CD4-positive, alpha-beta T cell treated with Interleukin-12 subunit alpha and Interleukin-12 subunit beta, for 1 hour (primary cell): ENCODE data around the gene MACO1.

Source experiments
- DNase-seq: peaks from one replicate; pipeline ENCODE4 v3.0.0-alpha.2; 2020

MACO1 gene

DNA sequence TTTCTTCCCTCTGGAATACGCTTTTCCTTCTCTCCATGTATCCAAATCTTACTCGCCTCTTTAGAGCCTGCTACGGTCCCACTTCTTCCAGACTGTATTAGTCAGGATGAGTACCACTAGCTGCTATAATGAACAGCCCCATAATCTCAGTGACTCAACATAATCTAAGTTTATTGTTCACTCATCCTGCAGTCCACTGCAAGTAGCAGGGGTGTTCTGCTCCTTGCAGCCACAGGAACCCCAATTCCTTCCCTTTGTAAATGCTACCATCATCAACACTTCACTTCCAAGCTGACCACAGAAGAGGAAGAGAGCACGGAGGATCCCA lies 94.6 kb downstream of the MACO1 start:
- no peak for DNase-seq

- no peak for DNase-seq
Observed at GRCh38 chr1:25526753-25527152, 96.1 kb downstream of the MACO1 start.

- no peak for DNase-seq
Observed at GRCh38 chr1:25527226-25527846, 96.6 kb downstream of the MACO1 start.

DNA sequence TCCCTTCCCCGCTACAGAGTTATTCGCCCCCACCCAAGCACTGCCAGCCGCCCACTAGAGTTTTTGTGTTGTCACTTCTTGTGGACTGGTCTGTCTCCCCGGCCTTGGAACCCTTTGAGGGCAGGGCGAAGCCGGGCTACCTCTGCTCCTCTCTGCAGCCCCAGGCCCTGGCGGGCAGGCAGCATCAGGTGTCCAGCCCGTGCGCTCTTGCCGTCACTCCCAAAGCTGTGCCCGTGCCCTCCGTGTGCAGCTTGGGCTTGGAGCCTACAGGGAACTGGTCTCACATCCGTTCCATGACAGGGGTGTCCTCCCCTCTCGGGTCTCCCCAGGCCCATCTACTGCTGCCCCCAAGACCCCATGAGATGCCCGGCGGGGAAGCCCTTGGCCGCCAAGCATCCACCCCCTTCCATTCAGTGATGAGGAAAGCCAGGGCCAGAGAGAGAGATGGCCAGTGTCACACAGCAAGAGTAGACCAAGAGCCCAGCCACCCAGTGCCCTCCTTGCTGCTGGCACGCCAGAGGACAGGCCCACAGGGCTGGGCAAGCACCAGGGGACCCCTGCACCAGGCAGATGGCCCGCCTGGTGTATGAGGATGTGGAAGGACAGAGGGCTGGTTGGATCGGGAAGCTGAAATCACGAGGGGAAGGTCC lies 97.4 kb downstream of the MACO1 start:
- no peak for DNase-seq

GRCh38 chr1:25528881-25529517 lies 98.3 kb downstream of the MACO1 start:
- no peak for DNase-seq

DNA sequence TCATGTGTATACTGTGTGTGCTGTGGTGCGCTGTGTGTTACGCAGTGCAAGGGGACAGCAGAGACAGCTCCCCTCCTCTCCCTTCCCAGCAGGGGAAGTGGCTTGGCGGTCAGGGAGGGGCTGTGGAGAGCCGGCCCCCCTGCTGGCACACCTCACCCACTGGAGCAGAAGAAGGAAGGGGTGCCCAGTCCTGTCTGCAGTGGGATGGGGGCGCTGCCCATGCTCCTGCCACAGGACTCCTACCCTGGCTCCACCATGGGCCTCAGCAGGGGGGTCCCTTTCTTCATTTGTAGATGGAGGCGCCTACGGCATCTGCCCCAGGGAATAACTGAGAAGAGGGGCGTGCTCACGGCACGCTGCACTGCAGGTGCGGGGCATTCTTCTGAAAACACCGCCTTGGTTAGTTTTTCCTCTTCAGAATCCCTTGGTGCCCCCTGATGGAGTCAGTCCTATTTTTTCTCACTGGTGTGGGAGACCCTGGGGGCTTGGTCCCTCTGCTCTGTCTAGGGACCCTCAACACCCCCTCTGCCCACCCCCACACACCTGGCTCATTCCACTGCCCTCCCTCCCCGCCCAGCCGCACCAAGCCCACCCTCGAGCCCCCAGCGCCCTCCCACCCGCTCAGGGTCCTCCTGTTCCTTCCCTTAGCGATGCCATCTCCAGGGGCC lies 99.0 kb downstream of the MACO1 start:
- no peak for DNase-seq

DNA sequence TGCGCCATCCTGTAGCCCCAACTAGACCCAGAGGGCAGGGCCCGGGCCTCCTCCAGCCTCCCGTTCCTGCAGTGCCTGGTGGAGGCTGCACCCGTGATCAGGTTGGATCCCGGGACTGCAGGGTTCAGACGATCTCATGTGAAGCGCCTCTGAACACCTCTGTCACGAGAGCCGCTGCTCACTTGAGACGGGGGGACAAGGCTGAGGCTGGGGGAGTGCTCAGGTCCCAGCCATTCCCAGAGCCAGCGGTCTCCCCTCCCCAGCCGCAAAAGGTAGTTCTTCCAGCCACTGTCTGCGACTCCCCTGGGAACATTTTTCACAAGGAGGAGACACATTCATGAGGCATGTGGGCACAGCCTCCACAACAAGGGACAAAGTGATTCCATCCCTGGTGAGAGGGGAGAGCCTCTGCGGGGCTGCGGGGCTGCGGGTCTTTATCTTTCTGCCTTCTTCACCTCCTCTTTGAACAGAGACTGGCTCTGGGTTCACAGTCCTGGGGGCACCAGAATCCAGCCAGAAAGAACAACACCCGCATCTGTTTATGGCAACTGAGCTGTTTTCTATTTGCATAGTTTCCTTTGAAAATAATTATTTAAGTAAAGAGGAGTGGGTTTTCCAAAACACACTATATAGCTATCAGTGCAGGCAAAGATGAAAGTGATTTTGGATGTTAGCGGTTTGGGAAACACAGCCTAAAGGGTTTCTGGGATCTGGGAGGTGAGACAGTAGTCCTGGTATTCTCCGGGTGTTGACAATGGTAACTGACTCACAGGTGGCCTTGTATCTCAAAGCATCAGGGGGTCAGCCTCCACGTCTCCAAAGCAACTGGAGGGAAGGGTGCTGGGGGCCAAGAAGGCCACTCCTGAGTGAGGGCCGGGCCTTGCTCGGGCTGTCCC lies 99.7 kb downstream of the MACO1 start:
- no peak for DNase-seq

DNA sequence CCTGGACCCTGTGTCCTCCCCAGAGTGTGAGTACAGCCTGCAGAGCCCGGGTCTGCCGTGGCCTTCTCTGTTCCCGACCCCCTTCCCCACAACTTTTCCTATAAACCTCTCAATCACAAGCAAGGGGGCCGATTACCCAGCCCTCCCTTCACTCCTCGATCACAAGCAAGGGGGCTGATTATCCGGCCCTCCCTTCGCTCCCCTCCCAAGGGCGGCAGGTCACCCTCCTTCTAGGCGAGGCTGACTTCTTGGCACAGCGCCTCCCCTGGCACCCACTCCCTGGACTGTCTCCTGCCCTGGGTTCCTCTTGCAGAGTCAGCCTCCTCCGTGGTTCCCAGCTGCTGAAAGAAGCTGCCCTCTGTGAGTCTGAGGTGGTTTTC lies 100.4 kb downstream of the MACO1 start:
- no peak for DNase-seq

GRCh38 chr1:25532970-25533369 lies 102.3 kb downstream of the MACO1 start:
- DNase-seq = no peak

DNA sequence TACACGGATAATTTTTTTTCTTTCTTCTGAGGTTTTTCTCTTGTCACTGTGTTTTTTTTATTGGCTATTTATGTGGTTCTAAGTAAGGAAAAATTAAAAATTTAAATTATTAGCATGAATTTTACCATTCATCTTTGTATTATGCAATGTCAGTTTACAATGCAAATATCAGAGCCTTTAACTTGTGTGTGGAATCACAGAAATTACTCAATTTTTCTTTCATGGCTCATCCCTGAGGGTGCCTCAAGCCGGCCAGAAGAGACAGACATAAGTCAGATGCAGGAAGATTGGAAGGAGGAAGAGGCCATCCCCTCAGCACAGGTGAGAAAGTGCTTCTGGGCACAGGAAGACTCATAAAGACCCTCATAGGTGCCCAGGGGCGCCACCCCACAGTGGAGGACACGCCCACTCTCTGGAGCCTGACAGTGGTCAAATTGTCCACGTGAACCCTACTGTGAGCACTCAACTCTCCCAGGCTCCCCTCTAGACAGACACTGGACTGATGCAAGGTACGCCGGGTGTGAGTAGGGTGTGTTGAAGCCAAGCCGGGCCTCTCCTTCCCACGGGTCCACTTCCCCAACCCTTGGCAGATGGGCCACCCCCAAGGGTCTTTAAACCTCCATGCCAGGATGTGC lies 103.2 kb downstream of the MACO1 start:
- no peak for DNase-seq

- no peak for DNase-seq
Observed at GRCh38 chr1:25534410-25534788, 103.7 kb downstream of the MACO1 start.

DNA sequence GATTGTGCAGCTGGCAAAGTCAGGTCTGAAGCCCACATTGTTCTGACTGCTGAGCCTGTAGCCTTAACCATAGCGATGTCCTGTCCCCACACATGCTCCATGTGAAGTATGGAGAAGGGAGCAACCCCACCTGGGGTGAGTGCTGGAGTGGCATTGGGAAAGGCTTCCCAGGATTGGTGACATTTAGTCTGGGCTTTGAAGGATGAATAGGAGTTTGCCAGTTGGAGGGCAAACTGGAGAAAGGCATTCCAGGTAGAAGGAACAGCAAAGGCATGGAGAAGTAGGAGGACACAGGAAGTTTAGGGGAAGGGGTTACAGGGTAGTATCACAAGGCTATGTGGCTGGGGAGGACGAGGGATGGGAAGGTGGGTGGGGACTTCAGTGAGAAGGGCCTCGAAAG lies 105.4 kb downstream of the MACO1 start:
- DNase-seq = no peak

DNA sequence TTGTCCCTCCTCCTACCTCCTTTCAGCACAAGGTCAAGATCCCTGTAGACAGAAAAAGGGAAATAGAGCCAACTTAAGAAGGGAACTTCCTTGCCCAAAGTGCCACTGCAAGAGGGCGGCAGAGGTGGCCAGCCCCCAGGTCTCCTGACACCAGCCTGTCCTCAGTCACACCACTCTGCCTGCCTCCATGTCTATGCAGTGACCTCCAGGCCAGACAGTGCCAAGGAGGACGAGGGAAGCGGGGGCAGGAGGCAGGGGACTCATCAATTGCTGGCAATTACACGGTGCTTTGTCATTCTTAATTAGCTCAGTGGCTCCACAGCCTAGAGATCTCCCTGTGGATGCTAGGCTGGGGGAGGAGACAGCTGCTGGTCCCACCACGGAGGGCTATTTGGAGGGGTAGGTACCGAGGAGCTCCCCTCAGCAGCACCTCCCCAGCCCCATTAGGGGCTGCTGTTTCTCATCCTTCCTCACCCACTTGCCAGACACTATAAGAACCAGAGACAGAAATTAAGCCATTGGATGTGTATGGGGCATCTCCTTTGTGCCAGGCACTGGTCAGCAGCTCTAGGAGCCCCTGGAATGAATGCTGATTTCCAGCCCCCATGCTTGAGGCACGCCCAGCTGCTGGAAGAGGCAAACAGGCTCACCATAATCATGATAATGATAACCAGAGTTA lies 106.6 kb downstream of the MACO1 start:
- DNase-seq = no peak

DNA sequence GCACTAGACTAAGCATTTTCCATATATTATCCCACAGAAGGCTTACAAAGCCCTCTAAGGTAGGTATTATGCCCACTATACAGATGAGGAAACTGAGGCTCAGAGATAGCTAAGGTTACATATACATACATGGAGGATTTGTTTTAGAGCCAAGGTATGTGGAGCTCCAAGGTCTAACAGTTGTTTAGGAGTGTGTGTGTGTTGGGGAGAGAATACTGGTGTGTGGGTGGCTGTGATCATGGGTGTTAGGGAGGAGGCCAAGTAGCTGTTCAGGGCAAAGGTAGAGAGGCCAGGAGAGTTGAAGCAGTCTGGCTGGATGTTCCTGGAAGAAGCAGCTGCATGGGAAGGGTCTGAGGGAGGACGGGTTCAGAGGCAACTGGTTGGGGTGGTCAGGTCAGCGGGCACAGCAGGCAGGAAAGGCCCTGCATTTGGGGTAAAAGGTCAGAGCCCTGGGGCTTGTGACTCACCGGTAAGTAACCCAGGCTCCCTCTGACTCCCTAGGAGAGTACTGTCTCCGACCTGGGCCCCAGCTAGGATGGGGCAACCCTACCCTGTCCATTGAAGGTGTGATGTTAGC lies 107.6 kb downstream of the MACO1 start:
- no peak for DNase-seq

- DNase-seq = no peak
Observed at GRCh38 chr1:25540750-25541342, 110.1 kb downstream of the MACO1 start.

DNA sequence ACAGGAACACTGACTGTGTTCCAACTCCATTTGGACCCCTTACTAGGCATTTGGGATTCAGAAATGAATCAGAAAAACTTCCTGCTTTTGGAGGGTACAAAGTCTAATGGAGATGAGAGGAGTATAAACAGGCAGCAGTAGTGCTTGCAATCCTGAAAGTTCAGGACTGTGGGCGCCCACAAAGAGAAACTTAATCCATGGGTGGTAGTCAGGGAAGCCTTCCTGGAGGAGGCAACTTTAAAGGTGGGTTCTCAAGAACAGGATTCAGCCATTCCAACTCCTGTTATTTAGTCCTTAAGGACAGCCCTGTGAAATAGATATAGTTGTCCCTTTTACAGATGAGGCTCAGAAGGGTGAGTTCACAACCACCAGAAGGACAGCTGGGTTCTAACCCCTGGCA lies 110.7 kb downstream of the MACO1 start:
- no peak for DNase-seq

GRCh38 chr1:25541889-25542658 lies 111.4 kb downstream of the MACO1 start:
- no peak for DNase-seq

DNA sequence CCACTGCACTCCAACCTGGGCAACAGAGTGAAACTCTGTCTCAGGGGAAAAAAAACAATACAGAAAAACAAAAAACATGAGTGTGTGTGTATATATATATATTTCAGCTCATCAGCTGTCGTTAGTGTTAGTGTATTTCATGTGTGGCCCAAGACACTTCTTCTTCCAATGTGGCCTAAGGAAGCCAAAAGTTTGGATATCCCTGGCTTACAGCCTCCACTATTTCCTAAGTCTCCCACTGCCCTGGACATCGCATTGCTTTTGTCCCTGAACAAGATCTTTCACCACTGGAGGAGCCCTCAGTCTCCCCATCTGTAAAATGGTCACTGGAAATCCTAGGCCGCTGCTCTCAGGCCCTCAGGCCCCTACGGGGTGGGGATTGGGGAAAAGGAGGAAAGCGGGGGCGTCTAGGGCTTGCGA lies 112.3 kb downstream of the MACO1 start:
- no peak for DNase-seq

GRCh38 chr1:25543425-25544242 lies 112.9 kb downstream of the MACO1 start, which contains the start of gene LDLRAP1:
Gene LDLRAP1, plus strand, starts transcription at chr1:25543606. Its CDS starts 93 bp downstream, at chr1:25543699.
- DNase-seq = peak; percentile 72
